ENCODE results near the gene KCNQ2. TPM values are rescaled to one million over a fixed set of nuclear protein-coding genes. Genes with fewer than 3 reads are reported as not detected.

KCNQ2 gene
- total RNA-seq, 2 experiments from 2014 or later: not detected

DNA sequence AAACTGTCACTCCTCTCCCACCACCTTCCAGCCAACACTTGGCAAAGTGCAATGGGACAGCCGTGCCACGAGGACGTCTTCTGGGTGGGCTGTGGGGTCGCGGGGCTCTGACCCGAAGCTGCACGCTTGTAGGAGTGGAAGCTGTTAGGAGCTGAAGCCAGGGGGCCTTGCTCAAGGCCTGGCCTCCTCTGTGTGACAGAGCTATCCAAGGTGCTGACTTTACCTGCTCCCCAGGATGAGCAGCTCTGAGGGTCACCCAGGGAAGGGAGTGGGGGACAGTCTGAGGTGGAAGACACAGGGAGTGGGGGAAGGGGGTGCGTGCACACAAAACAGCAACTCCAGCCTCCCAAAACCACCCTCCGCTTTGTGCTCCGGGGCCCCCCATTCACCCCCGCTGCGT lies 93.8 kb downstream of the KCNQ2 start:
- ChIA-PET POLR2A (no interaction called here), CTCF (interaction anchor here (1.5 kb wide), 1 partner anchor 69 kb away, joined by 4 read pairs; no protein-coding TSS in a partner anchor)
- Mint-ChIP-seq H3K27me3 (peaks cover 14% of the 10 kb centered on the region), H3K4me3 (no peak overlapping the region), H3K36me3 (ENCODE audit: low read depth) (no peaks in the 10 kb centered on the region), H3K4me1 (peaks cover 2% of the 10 kb centered on the region), H3K9me3 (ENCODE audit: low read depth) (no peaks in the 10 kb centered on the region), H3K27ac (no peak overlapping the region)
- ATAC-seq (no peak), DNase-seq (no peak)
- intact Hi-C loops (cut with DNase I, micrococcal nuclease): no loop called here

DNA sequence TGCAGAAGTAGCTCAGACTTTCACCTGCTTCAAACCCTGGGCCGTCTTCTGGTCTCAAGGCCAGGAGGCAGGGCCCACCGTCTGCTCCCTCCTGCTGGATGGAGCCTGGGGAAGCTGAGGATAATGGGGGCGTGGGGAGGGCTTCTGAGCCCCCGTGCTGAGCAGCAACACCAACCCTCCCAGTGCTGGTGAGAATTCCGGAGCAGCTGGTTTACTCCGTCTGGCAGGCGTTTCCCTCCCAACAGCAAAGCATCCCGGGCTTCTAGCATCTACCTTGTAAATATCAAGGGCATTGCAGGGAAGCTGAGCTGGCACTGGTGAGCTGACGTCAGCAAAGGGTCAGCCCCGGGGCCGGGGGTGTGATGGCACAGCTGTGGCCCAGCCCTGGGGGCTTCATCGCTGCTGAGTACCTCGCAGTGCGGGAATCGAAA lies 94.5 kb downstream of the KCNQ2 start:
- H3K4me3 Mint-ChIP-seq: no peak overlapping the region
- no peak overlapping the region for H3K27ac Mint-ChIP-seq
- H3K36me3 Mint-ChIP-seq (ENCODE audit: low read depth): no peaks in the 10 kb centered on the region
- ChIA-PET CTCF (interaction anchor here (1.5 kb wide), 1 partner anchor 69 kb away, joined by 4 read pairs; no protein-coding TSS in a partner anchor), POLR2A (no interaction called here)
- H3K9me3 Mint-ChIP-seq (ENCODE audit: low read depth): no peaks in the 10 kb centered on the region
- H3K4me1 Mint-ChIP-seq: peaks cover 2% of the 10 kb centered on the region
- H3K27me3 Mint-ChIP-seq: peaks cover 10% of the 10 kb centered on the region
- DNase-seq (no peak), ATAC-seq (no peak)
- intact Hi-C loops (cut with DNase I, micrococcal nuclease): no loop called here

DNA sequence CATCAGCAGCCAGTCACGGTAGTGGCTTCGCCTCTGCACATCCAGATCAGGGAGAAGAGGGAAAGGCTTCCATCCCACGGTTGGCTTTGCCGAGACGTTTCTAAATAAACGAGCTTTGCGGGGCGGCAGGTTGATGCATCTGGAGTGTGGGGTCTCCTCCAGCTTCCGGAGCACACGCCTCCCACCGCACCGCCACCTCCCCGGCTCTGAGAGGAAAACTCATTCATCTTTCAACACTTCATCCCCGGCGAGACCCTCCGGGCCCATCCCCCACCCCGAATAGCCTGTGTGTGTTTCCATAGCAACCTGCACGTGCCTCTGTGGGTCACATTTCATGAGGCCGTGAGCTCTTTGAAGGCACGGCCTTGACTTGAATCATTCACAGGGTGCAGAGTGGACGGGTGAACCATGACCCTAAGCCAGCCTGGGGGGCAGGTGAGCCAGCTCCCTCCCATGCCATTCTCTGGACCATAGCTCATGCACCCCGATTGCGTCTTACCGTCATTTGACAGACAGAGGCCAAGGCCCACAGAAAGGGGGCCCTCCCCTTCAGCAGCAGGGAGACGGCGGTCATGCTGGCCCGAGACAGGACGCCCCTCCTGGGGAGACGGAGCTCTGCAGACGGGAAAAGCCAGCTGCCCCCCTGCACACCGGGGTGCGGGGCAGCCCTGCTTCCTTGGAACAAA lies 95.1 kb downstream of the KCNQ2 start:
- Mint-ChIP-seq H3K27me3 (peaks cover 10% of the 10 kb centered on the region), H3K4me1 (peaks cover 2% of the 10 kb centered on the region), H3K9me3 (ENCODE audit: low read depth) (no peaks in the 10 kb centered on the region), H3K4me3 (no peak overlapping the region), H3K27ac (no peak overlapping the region), H3K36me3 (ENCODE audit: low read depth) (no peaks in the 10 kb centered on the region)
- DNase-seq (no peak), ATAC-seq (no peak)
- ChIA-PET CTCF (interaction anchor here (0.8 to 1.5 kb wide), 2 partner anchors 68 to 70 kb away, joined by 3 to 4 read pairs; no protein-coding TSS in a partner anchor), POLR2A (no interaction called here)
- intact Hi-C loops (cut with DNase I, micrococcal nuclease): no loop called here

DNA sequence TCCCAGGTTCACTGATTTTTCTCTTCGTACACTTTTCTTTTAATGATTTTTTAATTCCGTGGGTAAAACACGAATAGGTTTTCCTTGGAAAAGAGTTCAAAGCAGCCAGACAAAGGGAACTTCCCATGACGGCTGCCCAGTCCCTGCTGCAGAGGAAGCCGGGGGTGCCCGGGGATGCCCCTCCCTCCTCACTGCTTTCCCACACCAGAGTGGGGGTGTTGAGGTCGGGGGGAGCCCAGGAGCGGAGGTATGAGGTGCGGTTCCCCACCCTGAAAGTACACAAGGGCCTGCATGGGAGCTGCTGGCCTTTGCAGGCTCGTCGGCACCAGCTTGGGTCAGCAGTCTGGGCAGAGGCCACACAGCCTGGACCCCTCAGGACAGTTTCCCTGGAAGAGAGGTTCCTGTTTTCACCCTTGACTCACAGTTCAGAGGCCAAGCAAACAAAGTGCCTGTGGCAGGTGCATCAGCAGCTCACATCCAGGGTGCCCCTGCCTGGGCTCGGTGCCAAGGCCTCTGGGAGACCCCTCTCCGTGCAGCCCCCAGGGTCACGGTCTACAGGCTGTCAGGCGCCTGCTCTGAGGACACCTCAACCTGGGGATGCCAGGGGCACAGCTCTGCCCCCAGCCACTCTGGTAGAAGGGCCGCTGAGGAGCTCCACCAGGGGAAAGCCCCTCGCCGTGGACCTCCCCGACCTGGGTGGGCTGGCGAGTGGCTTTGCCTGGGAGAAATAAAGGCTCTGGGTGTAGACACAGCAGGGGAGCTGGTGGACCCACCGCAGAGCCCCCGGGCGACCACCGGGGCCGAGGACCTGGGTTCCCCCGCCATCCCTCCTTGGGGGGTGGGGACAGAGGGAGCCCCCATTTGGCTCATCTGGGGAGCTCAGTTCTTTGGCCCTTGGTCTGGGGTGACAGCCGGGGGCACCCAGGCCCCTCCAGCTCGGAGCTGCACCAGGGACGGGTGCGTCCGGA lies 95.9 kb downstream of the KCNQ2 start:
- no peak for DNase-seq
- no peak for ATAC-seq
- H3K4me1 Mint-ChIP-seq: peaks cover 2% of the 10 kb centered on the region
- POLR2A ChIA-PET: no interaction called here
- CTCF ChIA-PET: interaction anchor here (0.8 kb wide), 1 partner anchor 69 kb away, joined by 3 read pairs; no protein-coding TSS in a partner anchor
- H3K36me3 Mint-ChIP-seq (ENCODE audit: low read depth): no peaks in the 10 kb centered on the region
- no peak overlapping the region for H3K4me3 Mint-ChIP-seq
- peaks cover 10% of the 10 kb centered on the region for H3K27me3 Mint-ChIP-seq
- intact Hi-C loops (cut with DNase I, micrococcal nuclease): no loop called here
- H3K27ac Mint-ChIP-seq: no peak overlapping the region
- no peaks in the 10 kb centered on the region for H3K9me3 Mint-ChIP-seq (ENCODE audit: low read depth)

DNA sequence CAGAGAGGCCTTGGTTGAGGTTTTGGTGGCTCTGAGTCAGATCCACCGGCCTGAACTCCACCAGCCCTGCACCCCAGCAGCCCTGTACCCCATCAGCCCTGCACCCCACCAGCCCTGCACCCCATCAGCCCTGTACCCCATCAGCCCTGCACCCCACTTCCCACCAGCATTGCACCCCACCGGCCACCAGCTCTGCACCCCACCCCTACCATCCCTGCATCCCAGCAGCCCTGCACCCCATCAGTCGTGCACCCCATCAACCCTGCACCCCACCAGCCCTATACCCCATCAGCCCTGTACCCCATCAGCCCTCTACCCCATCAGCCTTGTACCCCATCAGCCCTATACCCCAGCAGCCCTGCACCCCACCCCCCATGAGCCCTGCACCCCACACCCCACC lies 97.0 kb downstream of the KCNQ2 start:
- Mint-ChIP-seq H3K36me3 (ENCODE audit: low read depth) (no peaks in the 10 kb centered on the region), H3K27me3 (peaks cover 10% of the 10 kb centered on the region), H3K4me1 (peaks cover 2% of the 10 kb centered on the region), H3K4me3 (no peak overlapping the region), H3K9me3 (ENCODE audit: low read depth) (no peaks in the 10 kb centered on the region), H3K27ac (no peak overlapping the region)
- ChIA-PET CTCF (no interaction called here), POLR2A (no interaction called here)
- DNase-seq (no peak), ATAC-seq (no peak)
- intact Hi-C loops (cut with DNase I, micrococcal nuclease): no loop called here

DNA sequence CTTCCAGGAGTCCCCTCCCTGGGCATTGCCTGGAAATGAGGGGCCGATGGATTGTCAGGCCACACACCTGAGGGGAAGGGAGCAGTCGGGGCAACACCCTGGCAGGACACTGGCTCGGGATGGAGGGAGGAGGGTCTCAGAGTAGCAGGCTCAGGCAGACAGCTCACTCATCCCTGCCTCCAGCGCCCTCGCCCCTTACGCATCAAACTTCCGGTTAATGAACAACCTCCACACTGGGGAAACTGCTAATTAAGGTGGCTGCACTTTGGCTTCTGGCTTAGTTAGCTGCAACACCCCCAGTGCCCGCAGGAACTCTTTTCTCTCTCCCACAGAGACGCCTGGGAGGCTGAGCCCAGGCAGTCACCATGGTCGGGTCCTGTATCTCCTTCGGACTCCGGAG lies 98.0 kb downstream of the KCNQ2 start:
- ChIA-PET POLR2A (no interaction called here), CTCF (interaction anchor here (0.6 kb wide), 1 partner anchor 30 kb away, joined by 3 read pairs; no protein-coding TSS in a partner anchor)
- ATAC-seq: no peak
- no peaks in the 10 kb centered on the region for H3K9me3 Mint-ChIP-seq (ENCODE audit: low read depth)
- no peak overlapping the region for H3K27ac Mint-ChIP-seq
- DNase-seq: no peak
- no peaks in the 10 kb centered on the region for H3K36me3 Mint-ChIP-seq (ENCODE audit: low read depth)
- H3K4me1 Mint-ChIP-seq: peaks cover 2% of the 10 kb centered on the region
- H3K4me3 Mint-ChIP-seq: no peak overlapping the region
- intact Hi-C loops (cut with DNase I, micrococcal nuclease): no loop called here
- H3K27me3 Mint-ChIP-seq: peaks cover 10% of the 10 kb centered on the region

DNA sequence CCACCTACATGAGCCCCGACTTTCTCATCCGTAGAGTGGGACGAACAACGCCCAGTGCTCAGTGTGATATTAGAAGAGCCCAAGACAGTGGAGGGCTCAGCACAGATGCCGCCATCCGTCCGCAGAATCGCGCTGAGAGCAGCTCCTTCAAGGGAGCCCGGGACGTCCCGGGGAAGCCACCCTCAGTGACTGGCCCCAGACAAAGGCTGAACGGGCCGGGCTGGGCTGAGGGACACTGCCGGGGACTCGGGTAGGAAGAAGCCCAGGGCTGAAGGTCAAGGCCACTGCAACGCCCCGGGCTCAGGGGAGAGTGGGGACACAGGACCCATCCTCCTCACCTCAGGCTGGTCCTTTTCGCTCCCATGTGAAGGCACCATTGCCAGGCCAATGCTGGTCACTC lies 98.5 kb downstream of the KCNQ2 start:
- Mint-ChIP-seq H3K4me1 (peaks cover 2% of the 10 kb centered on the region), H3K27me3 (peaks cover 8% of the 10 kb centered on the region), H3K27ac (no peak overlapping the region), H3K36me3 (ENCODE audit: low read depth) (no peaks in the 10 kb centered on the region), H3K9me3 (ENCODE audit: low read depth) (no peaks in the 10 kb centered on the region), H3K4me3 (no peak overlapping the region)
- ChIA-PET POLR2A (no interaction called here), CTCF (interaction anchor here (0.6 to 1.0 kb wide), 3 partner anchors 9 to 64 kb away, joined by 3 to 4 read pairs (median 3); no protein-coding TSS in a partner anchor)
- intact Hi-C loops (cut with DNase I, micrococcal nuclease): no loop called here
- ATAC-seq (no peak), DNase-seq (no peak)

DNA sequence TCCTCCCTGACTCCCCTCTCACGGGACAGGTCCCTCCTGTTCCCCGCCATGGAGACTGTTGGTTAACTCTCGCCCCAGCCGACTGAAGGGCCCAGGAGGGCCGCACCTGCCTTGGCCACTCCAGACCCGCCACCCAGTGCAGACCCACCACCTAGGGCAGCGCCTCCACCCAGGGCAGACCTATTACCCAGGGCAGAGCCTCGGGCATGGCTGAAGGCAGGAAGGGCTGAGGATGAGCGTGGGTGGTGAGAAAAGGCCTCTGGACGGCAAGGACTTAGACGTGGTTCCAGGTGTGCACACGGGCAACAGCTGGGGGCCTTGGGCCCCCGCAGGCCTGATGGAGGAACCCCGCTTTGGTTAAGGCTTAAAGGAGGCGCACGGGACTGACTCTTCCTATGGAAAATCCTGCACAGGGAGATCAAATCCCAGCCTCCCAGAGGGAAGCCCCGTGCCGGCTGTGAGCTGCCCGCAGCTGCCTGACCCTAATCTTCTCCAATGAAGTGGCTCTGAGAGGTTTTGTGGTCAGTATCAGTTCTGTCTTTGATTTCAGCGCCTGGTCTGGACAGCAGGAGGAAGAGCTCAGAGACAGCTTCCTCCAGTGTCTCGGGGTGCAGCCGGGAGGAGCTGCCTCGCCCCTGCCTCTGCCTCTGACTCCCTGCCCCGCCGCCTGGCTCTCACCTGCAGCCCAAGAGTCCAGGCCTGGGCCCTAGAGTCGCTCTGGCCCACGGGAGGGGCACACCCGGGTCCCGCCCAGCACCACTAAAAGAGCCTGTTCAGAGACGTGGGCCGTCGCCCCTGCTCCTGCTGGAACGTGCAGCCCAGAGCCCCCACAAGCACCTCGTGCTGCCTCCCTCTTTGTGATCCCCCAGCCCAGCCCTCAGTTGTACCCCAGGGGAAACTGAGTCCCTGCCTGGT lies 99.2 kb downstream of the KCNQ2 start:
- Mint-ChIP-seq H3K4me3 (no peak overlapping the region), H3K4me1 (peaks cover 2% of the 10 kb centered on the region), H3K9me3 (ENCODE audit: low read depth) (no peaks in the 10 kb centered on the region), H3K27ac (no peak overlapping the region), H3K36me3 (ENCODE audit: low read depth) (no peaks in the 10 kb centered on the region), H3K27me3 (peaks cover 6% of the 10 kb centered on the region)
- DNase-seq (no peak), ATAC-seq (no peak)
- ChIA-PET POLR2A (interaction anchor here (0.6 kb wide), 1 partner anchor 269 kb away, joined by 4 read pairs; no protein-coding TSS in a partner anchor), CTCF (interaction anchor here (0.6 to 1.0 kb wide), 2 partner anchors 10 to 63 kb away, joined by 3 to 4 read pairs; no protein-coding TSS in a partner anchor)
- intact Hi-C loops (cut with DNase I, micrococcal nuclease): no loop called here

DNA sequence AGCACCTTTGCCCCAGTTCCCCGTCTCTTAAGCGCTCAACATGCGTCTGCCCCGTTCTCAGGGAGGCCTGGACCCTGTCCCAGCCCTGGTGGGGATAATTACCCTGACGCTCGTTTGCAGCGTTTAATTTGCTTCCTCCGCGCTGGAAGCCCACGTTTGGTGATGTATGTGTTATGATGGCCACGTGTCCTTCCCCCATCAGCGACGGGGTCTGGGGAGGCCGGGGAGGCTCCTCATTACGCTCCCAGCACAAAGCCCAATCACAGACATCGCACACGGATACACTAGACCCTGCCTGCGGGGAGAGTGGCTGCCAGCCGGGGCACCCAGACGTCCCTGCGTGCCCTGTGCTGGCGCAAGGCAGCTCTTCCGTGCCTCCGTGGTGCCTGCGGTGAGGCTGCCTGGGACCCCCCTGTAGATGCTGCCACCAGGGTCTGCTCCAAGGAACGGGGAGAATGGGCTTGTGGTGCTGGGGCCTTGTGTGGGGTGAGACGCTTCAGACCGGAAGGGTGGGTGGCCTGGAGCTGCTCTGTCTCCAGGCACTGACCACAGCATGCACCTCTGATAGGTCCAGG lies 101.1 kb downstream of the KCNQ2 start:
- ChIA-PET CTCF (no interaction called here), POLR2A (no interaction called here)
- no peak overlapping the region for H3K4me3 Mint-ChIP-seq
- ATAC-seq: no peak
- H3K36me3 Mint-ChIP-seq (ENCODE audit: low read depth): no peaks in the 10 kb centered on the region
- intact Hi-C loops (cut with DNase I, micrococcal nuclease): no loop called here
- H3K4me1 Mint-ChIP-seq: peaks cover 2% of the 10 kb centered on the region
- no peak overlapping the region for H3K27ac Mint-ChIP-seq
- no peak for DNase-seq
- H3K9me3 Mint-ChIP-seq (ENCODE audit: low read depth): no peaks in the 10 kb centered on the region
- H3K27me3 Mint-ChIP-seq: peaks cover 2% of the 10 kb centered on the region

DNA sequence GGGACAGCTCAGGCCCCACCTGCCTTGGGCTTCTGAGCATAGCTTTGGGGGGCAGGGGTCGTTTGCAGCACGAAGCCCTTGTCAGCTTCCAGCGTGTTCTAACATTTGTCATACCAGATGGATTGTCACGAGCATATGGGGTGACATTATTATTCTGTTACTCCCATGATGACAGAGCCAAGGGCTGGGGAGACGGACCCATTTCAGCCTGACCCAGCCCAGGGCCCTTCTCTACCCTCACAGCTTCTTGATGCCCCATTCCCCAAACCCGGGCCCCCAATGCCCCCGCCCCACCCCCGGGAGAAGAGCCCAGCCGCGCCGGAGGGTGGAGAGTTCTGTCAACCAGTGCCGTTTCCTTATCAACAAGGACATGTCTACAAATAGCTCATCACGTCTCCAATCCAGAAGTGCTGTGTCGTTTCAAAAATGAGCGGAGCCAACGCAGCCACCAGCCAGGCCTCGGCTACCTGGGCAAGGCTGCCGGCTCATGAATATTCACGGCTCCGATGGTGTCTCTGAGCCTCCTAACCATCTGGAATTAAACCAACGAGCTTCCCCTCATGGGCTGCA lies 101.8 kb downstream of the KCNQ2 start:
- H3K4me3 Mint-ChIP-seq: no peak overlapping the region
- no peaks in the 10 kb centered on the region for H3K4me1 Mint-ChIP-seq
- H3K36me3 Mint-ChIP-seq (ENCODE audit: low read depth): no peaks in the 10 kb centered on the region
- intact Hi-C loops (cut with DNase I, micrococcal nuclease): no loop called here
- no peak for ATAC-seq
- H3K27me3 Mint-ChIP-seq: no peaks in the 10 kb centered on the region
- H3K9me3 Mint-ChIP-seq (ENCODE audit: low read depth): no peaks in the 10 kb centered on the region
- POLR2A ChIA-PET: no interaction called here
- DNase-seq: no peak
- H3K27ac Mint-ChIP-seq: no peak overlapping the region
- CTCF ChIA-PET: interaction anchor here (0.9 kb wide), 1 partner anchor 11 kb away, joined by 5 read pairs; no protein-coding TSS in a partner anchor
